HEK293 (cell line): ENCODE measurements around the gene IARS1.

ENCODE experiments used
- FEZF1 ChIP-seq: fragments of 450-650 bp; formaldehyde crosslinking; IDR thresholded peaks from 2 replicates; pipeline ENCODE4 v1.5.1; 2016; ENCODE audit warnings: missing biosample characterization, missing genetic modification characterization
- GLI4 ChIP-seq: fragments of 450-650 bp; formaldehyde crosslinking; IDR thresholded peaks from 2 replicates; pipeline ENCODE4 v1.5.1; 2016; ENCODE audit warnings: missing biosample characterization, missing genetic modification characterization
- HOXA7 ChIP-seq: sonication (generic); formaldehyde crosslinking; IDR thresholded peaks from 2 replicates; pipeline ENCODE4 v1.8.1; 2022; ENCODE audit warnings: missing genetic modification reagents, borderline replicate concordance
- MZF1 ChIP-seq: fragments of 450-650 bp; formaldehyde crosslinking; IDR thresholded peaks from 2 replicates; pipeline ENCODE4 v1.5.1; 2017; ENCODE audit warnings: missing biosample characterization, missing genetic modification characterization, borderline replicate concordance
- SP3 ChIP-seq: fragments of 450-650 bp; formaldehyde crosslinking; IDR thresholded peaks from 2 replicates; pipeline ENCODE4 v1.5.1; 2016; ENCODE audit warnings: missing biosample characterization, missing genetic modification characterization
- ZBTB1 ChIP-seq: fragments of 450-650 bp; formaldehyde crosslinking; IDR thresholded peaks from 2 replicates; pipeline ENCODE4 v1.5.1; 2016; ENCODE audit warnings: missing biosample characterization, missing genetic modification characterization
- ZBTB17 ChIP-seq: fragments of 450-650 bp; formaldehyde crosslinking; IDR thresholded peaks from 2 replicates; pipeline ENCODE4 v1.5.1; 2016; ENCODE audit warnings: missing biosample characterization, missing genetic modification characterization
- ZFP3 ChIP-seq: fragments of 450-650 bp; formaldehyde crosslinking; IDR thresholded peaks from 2 replicates; pipeline ENCODE4 v1.5.1; 2016; ENCODE audit warnings: low read depth, missing biosample characterization, missing genetic modification characterization
- ZFP37 ChIP-seq: fragments of 450-650 bp; formaldehyde crosslinking; IDR thresholded peaks from 2 replicates; pipeline ENCODE4 v1.5.1; 2016; ENCODE audit warnings: missing biosample characterization, missing genetic modification characterization
- ZNF146 ChIP-seq: fragments of 450-650 bp; formaldehyde crosslinking; IDR thresholded peaks from 2 replicates; pipeline ENCODE4 v1.5.1; 2016; ENCODE audit warnings: missing biosample characterization, missing genetic modification characterization
- ZNF155 ChIP-seq: fragments of 450-650 bp; formaldehyde crosslinking; IDR thresholded peaks from 2 replicates; pipeline ENCODE4 v1.5.1; 2016; ENCODE audit warnings: missing biosample characterization, missing genetic modification characterization
- ZNF19 ChIP-seq: fragments of 450-650 bp; formaldehyde crosslinking; IDR thresholded peaks from 2 replicates; pipeline ENCODE4; 2016; ENCODE audit warnings: missing biosample characterization, missing genetic modification characterization, low read depth
- ZNF24 ChIP-seq: fragments of 450-650 bp; formaldehyde crosslinking; IDR thresholded peaks from 2 replicates; pipeline ENCODE4 v1.5.1; 2016; ENCODE audit warnings: missing biosample characterization, missing genetic modification characterization
- ZNF37A ChIP-seq: fragments of 450-650 bp; IDR thresholded peaks from 2 replicates; pipeline ENCODE4 v1.5.1; 2018; ENCODE audit warnings: missing biosample characterization, missing genetic modification characterization
- ZNF394 ChIP-seq: fragments of 450-650 bp; formaldehyde crosslinking; IDR thresholded peaks from 2 replicates; pipeline ENCODE4 v1.5.1; 2016; ENCODE audit warnings: missing biosample characterization, missing genetic modification characterization, mild to moderate bottlenecking, moderate library complexity, borderline replicate concordance
- ZNF416 ChIP-seq: fragments of 450-650 bp; formaldehyde crosslinking; IDR thresholded peaks from 2 replicates; pipeline ENCODE4 v1.5.1; 2016; ENCODE audit warnings: missing biosample characterization, missing genetic modification characterization
- ZNF433 ChIP-seq: fragments of 450-650 bp; formaldehyde crosslinking; IDR thresholded peaks from 2 replicates; pipeline ENCODE4 v1.5.1; 2016; ENCODE audit warnings: missing biosample characterization, missing genetic modification characterization, low read depth
- ZNF561 ChIP-seq: fragments of 450-650 bp; IDR thresholded peaks from 2 replicates; pipeline ENCODE4 v1.5.1; 2018; ENCODE audit warnings: missing biosample characterization, missing genetic modification characterization, borderline replicate concordance
- ZNF623 ChIP-seq: fragments of 450-650 bp; formaldehyde crosslinking; IDR thresholded peaks from 2 replicates; pipeline ENCODE4 v1.5.1; 2016; ENCODE audit warnings: missing biosample characterization, missing genetic modification characterization
- ZNF626 ChIP-seq: fragments of 450-650 bp; sonication (Bioruptor Pico); formaldehyde crosslinking; IDR thresholded peaks from 2 replicates; pipeline ENCODE4 v1.5.1; 2018; ENCODE audit warnings: missing biosample characterization, missing genetic modification characterization, inconsistent platforms
- ZNF677 ChIP-seq: fragments of 450-650 bp; IDR thresholded peaks from 2 replicates; pipeline ENCODE4 v1.5.0; 2018; ENCODE audit warnings: missing biosample characterization, mild to moderate bottlenecking, missing genetic modification characterization, moderate library complexity
- ZNF704 ChIP-seq: fragments of 450-650 bp; formaldehyde crosslinking; IDR thresholded peaks from 2 replicates; pipeline ENCODE4 v1.5.1; 2016; ENCODE audit warnings: missing biosample characterization, missing genetic modification characterization
- ZNF707 ChIP-seq: fragments of 450-650 bp; formaldehyde crosslinking; IDR thresholded peaks from 2 replicates; pipeline ENCODE4 v1.5.1; 2016; ENCODE audit warnings: missing biosample characterization, missing genetic modification characterization
- ZNF777 ChIP-seq: fragments of 450-650 bp; formaldehyde crosslinking; IDR thresholded peaks from 2 replicates; pipeline ENCODE4 v1.5.1; 2017; ENCODE audit warnings: missing biosample characterization, missing genetic modification characterization, borderline replicate concordance
- ZNF792 ChIP-seq: fragments of 450-650 bp; formaldehyde crosslinking; IDR thresholded peaks from 2 replicates; pipeline ENCODE4 v1.5.1; 2016; ENCODE audit warnings: missing biosample characterization, missing genetic modification characterization
- ZNF843 ChIP-seq: fragments of 450-650 bp; formaldehyde crosslinking; IDR thresholded peaks from 2 replicates; pipeline ENCODE4 v1.5.1; 2016; ENCODE audit warnings: missing biosample characterization, missing genetic modification characterization
- ZSCAN23 ChIP-seq: fragments of 450-650 bp; formaldehyde crosslinking; IDR thresholded peaks from 2 replicates; pipeline ENCODE4 v1.5.1; 2016; ENCODE audit warnings: missing biosample characterization, missing genetic modification characterization
- TF ChIP-seq, protein P1 (sequence below): fragments of 450-650 bp; formaldehyde crosslinking; IDR thresholded peaks from 2 replicates; pipeline ENCODE4 v1.5.1; 2016; ENCODE audit warnings: missing biosample characterization, missing genetic modification characterization
- TF ChIP-seq, protein P2 (sequence below): fragments of 450-650 bp; formaldehyde crosslinking; conservative IDR thresholded peaks from 2 replicates; pipeline ENCODE4 v1.5.1; 2016; ENCODE audit warnings: low read depth, missing biosample characterization, missing genetic modification characterization
- TF ChIP-seq, protein P3 (sequence below): fragments of 450-650 bp; formaldehyde crosslinking; IDR thresholded peaks from 2 replicates; pipeline ENCODE4 v1.5.1; 2016; ENCODE audit warnings: missing biosample characterization, missing genetic modification characterization, low read depth

Gene IARS1

GRCh38 chr9:92325269-92325990, 31.9 kb upstream of the IARS1 start, which contains the start of the genes CENPP and NOL8 (continued):
- no peak for TF ChIP-seq ZNF707 (tag by site-specific recombination)
- peak; percentile 90; the same call in 1 of the 2 replicates for TF ChIP-seq GLI4 (tag by site-specific recombination)
- TF ChIP-seq ZNF677 = no peak
- TF ChIP-seq ZBTB17 (tag by site-specific recombination) = peak; percentile 85
- TF ChIP-seq ZNF792 = 0 out of 2 replicates have a peak, but pooled peaks have one; percentile 17
- TF ChIP-seq ZNF777 (tag by site-specific recombination) = peak; percentile 71; the same call in 1 of the 2 replicates
- 0 out of 2 replicates have a peak, but pooled peaks have one; percentile 36 for TF ChIP-seq ZNF626 (tag by site-specific recombination)
- no peak for TF ChIP-seq ZNF155 (tag by site-specific recombination)
- TF ChIP-seq, protein P1, sequence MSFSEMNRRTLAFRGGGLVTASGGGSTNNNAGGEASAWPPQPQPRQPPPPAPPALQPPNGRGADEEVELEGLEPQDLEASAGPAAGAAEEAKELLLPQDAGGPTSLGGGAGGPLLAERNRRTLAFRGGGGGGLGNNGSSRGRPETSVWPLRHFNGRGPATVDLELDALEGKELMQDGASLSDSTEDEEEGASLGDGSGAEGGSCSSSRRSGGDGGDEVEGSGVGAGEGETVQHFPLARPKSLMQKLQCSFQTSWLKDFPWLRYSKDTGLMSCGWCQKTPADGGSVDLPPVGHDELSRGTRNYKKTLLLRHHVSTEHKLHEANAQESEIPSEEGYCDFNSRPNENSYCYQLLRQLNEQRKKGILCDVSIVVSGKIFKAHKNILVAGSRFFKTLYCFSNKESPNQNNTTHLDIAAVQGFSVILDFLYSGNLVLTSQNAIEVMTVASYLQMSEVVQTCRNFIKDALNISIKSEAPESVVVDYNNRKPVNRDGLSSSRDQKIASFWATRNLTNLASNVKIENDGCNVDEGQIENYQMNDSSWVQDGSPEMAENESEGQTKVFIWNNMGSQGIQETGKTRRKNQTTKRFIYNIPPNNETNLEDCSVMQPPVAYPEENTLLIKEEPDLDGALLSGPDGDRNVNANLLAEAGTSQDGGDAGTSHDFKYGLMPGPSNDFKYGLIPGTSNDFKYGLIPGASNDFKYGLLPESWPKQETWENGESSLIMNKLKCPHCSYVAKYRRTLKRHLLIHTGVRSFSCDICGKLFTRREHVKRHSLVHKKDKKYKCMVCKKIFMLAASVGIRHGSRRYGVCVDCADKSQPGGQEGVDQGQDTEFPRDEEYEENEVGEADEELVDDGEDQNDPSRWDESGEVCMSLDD = peak; percentile 83
- TF ChIP-seq, protein P2, sequence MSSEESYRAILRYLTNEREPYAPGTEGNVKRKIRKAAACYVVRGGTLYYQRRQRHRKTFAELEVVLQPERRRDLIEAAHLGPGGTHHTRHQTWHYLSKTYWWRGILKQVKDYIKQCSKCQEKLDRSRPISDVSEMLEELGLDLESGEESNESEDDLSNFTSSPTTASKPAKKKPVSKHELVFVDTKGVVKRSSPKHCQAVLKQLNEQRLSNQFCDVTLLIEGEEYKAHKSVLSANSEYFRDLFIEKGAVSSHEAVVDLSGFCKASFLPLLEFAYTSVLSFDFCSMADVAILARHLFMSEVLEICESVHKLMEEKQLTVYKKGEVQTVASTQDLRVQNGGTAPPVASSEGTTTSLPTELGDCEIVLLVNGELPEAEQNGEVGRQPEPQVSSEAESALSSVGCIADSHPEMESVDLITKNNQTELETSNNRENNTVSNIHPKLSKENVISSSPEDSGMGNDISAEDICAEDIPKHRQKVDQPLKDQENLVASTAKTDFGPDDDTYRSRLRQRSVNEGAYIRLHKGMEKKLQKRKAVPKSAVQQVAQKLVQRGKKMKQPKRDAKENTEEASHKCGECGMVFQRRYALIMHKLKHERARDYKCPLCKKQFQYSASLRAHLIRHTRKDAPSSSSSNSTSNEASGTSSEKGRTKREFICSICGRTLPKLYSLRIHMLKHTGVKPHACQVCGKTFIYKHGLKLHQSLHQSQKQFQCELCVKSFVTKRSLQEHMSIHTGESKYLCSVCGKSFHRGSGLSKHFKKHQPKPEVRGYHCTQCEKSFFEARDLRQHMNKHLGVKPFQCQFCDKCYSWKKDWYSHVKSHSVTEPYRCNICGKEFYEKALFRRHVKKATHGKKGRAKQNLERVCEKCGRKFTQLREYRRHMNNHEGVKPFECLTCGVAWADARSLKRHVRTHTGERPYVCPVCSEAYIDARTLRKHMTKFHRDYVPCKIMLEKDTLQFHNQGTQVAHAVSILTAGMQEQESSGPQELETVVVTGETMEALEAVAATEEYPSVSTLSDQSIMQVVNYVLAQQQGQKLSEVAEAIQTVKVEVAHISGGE (tag by site-specific recombination) = peak; percentile 100
- no peak for TF ChIP-seq ZNF19 (tag by site-specific recombination)
- TF ChIP-seq ZNF37A (tag by site-specific recombination) = no peak
- TF ChIP-seq ZNF433 (tag by site-specific recombination) = no peak
- TF ChIP-seq HOXA7 = no peak
- no peak for TF ChIP-seq ZFP3 (tag by site-specific recombination)
- TF ChIP-seq ZFP37 (tag by site-specific recombination) = peak; percentile 85
- TF ChIP-seq SP3 = peak; percentile 79
- TF ChIP-seq ZNF146 = peak; percentile 81
- peak; percentile 93 for TF ChIP-seq ZNF561 (tag by site-specific recombination)
- peak; percentile 94 for TF ChIP-seq ZNF24 (tag by site-specific recombination)
- TF ChIP-seq ZNF416 (tag by site-specific recombination) = no peak
- no peak for TF ChIP-seq ZNF704
- TF ChIP-seq MZF1 (tag by site-specific recombination) = no peak
- TF ChIP-seq ZBTB1 (tag by site-specific recombination) = 0 out of 2 replicates have a peak, but pooled peaks have one; percentile 11
- TF ChIP-seq, protein P3, sequence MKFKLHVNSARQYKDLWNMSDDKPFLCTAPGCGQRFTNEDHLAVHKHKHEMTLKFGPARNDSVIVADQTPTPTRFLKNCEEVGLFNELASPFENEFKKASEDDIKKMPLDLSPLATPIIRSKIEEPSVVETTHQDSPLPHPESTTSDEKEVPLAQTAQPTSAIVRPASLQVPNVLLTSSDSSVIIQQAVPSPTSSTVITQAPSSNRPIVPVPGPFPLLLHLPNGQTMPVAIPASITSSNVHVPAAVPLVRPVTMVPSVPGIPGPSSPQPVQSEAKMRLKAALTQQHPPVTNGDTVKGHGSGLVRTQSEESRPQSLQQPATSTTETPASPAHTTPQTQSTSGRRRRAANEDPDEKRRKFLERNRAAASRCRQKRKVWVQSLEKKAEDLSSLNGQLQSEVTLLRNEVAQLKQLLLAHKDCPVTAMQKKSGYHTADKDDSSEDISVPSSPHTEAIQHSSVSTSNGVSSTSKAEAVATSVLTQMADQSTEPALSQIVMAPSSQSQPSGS (tag by site-specific recombination) = no peak
- peak; percentile 78 for TF ChIP-seq ZNF394 (tag by site-specific recombination)
- TF ChIP-seq ZNF623 (tag by site-specific recombination) = peak; percentile 23; the same call in 1 of the 2 replicates
- TF ChIP-seq FEZF1 (tag by site-specific recombination) = peak; percentile 81
- TF ChIP-seq ZSCAN23 (tag by site-specific recombination) = peak; percentile 94
- TF ChIP-seq ZNF843 = peak; percentile 74
